Trophoblast cell (in vitro differentiated cells and primary cell): ENCODE results near the gene MRFAP1.
"Not testable (repeated sequence)": the region's sequence is repeated elsewhere in the genome, so short reads cannot be mapped to it uniquely, and the experiment has no call there.

ENCODE experiments used
- DNase-seq, 2 donors: peaks; one replicate each; pipeline ENCODE4 v3.0.0-alpha.2; 2016
- H2AFZ ChIP-seq: 2 replicates; pipeline ENCODE4 v1.6.1; 2013; ENCODE audit warnings: low read length, moderate library complexity, mild to moderate bottlenecking; ENCODE audit not compliant: insufficient read depth, poor library complexity
- H2AK5ac ChIP-seq: 2 replicates; pipeline ENCODE4 v1.6.1; 2013; ENCODE audit warnings: mild to moderate bottlenecking, low read length
- H2BK120ac ChIP-seq: 2 replicates; pipeline ENCODE4 v1.6.1; 2013; ENCODE audit warnings: low read length, mild to moderate bottlenecking, moderate library complexity; ENCODE audit not compliant: insufficient read depth, poor library complexity
- H2BK12ac ChIP-seq: 2 replicates; pipeline ENCODE4 v1.6.1; 2013; ENCODE audit warnings: mild to moderate bottlenecking, low read length, moderate library complexity
- H2BK5ac ChIP-seq: 2 replicates; pipeline ENCODE4 v1.6.1; 2013; ENCODE audit warnings: low read length, low read depth, moderate library complexity, mild to moderate bottlenecking; ENCODE audit not compliant: poor library complexity
- H3K14ac ChIP-seq: 2 replicates; pipeline ENCODE4 v1.6.1; 2013; ENCODE audit warnings: mild to moderate bottlenecking, low read length
- H3K18ac ChIP-seq: 2 replicates; pipeline ENCODE4 v1.6.1; 2013; ENCODE audit warnings: mild to moderate bottlenecking, low read length
- H3K23ac ChIP-seq: 2 replicates; pipeline ENCODE4 v1.6.1; 2013; ENCODE audit warnings: low read length
- H3K27ac ChIP-seq: 2 replicates; pipeline ENCODE4 v1.5.1; 2013; ENCODE audit warnings: low read depth, mild to moderate bottlenecking, inconsistent platforms, low read length, moderate library complexity
- H3K27me3 ChIP-seq: 2 replicates; pipeline ENCODE4 v1.6.1; 2013; ENCODE audit warnings: inconsistent platforms, mild to moderate bottlenecking, low read length, moderate library complexity; ENCODE audit not compliant: insufficient read depth
- H3K36me3 ChIP-seq, 2 experiments: 1 replicate in 1 of 2; 2 replicates in 1 of 2; pipeline ENCODE4 v1.6.1; 2013; ENCODE audit warnings: low read length in 2 of 2, mild to moderate bottlenecking in 2 of 2, moderate library complexity in 1 of 2; ENCODE audit not compliant: insufficient read depth in 2 of 2, control insufficient read depth in 1 of 2
- H3K4ac ChIP-seq: 2 replicates; pipeline ENCODE4 v1.6.1; 2013; ENCODE audit warnings: low read depth, mild to moderate bottlenecking, low read length, moderate library complexity
- H3K4me1 ChIP-seq, 2 experiments: 1 replicate in 1 of 2; 2 replicates in 1 of 2; pipeline ENCODE4 v1.6.1; 2013; ENCODE audit warnings: low read length in 2 of 2, mild to moderate bottlenecking in 2 of 2, moderate library complexity in 1 of 2; ENCODE audit not compliant: insufficient read depth in 2 of 2, control insufficient read depth in 1 of 2
- H3K4me2 ChIP-seq: 2 replicates; pipeline ENCODE4 v1.6.1; 2013; ENCODE audit warnings: inconsistent platforms, mild to moderate bottlenecking, low read length, moderate library complexity
- H3K4me3 ChIP-seq: 2 replicates; pipeline ENCODE4 v1.5.1; 2013; ENCODE audit warnings: mild to moderate bottlenecking, low read depth, low read length, inconsistent platforms
- H3K79me1 ChIP-seq: one replicate; pipeline ENCODE4 v1.6.1; 2013; ENCODE audit warnings: low read length
- H3K79me2 ChIP-seq: 2 replicates; pipeline ENCODE4 v1.6.1; 2013; ENCODE audit warnings: low read length, mild to moderate bottlenecking; ENCODE audit not compliant: control insufficient read depth, insufficient read depth, poor library complexity
- H3K9ac ChIP-seq: 2 replicates; pipeline ENCODE4 v1.6.1; 2013; ENCODE audit warnings: mild to moderate bottlenecking, low read length
- H3K9me3 ChIP-seq: 2 replicates; pipeline ENCODE4 v1.6.1; 2013; ENCODE audit warnings: low read depth, mild to moderate bottlenecking, control low read depth, inconsistent platforms, low read length; ENCODE audit not compliant: insufficient read depth
- H4K12ac ChIP-seq: 2 replicates; pipeline ENCODE4 v1.6.1; 2013; ENCODE audit warnings: low read depth, mild to moderate bottlenecking, low read length, moderate library complexity
- H4K8ac ChIP-seq: 2 replicates; pipeline ENCODE4 v1.6.1; 2013; ENCODE audit warnings: low read depth, mild to moderate bottlenecking, low read length, moderate library complexity
- H4K91ac ChIP-seq: one replicate; pipeline ENCODE4 v1.6.1; 2013; ENCODE audit warnings: low read depth, mild to moderate bottlenecking, low read length, moderate library complexity
- WGBS: extraction: QIAGEN DNeasy Blood & Tissue Kit; methylation state at CpG from one replicate; pipeline ENCODE4 v1.1.7; 2013; ENCODE audit warnings: missing lambda C conversion rate; ENCODE audit not compliant: insufficient read length, insufficient coverage; ENCODE audit errors: extremely low coverage; 5-methylcytosine and 5-hydroxymethylcytosine counted together

MRFAP1 gene

DNA sequence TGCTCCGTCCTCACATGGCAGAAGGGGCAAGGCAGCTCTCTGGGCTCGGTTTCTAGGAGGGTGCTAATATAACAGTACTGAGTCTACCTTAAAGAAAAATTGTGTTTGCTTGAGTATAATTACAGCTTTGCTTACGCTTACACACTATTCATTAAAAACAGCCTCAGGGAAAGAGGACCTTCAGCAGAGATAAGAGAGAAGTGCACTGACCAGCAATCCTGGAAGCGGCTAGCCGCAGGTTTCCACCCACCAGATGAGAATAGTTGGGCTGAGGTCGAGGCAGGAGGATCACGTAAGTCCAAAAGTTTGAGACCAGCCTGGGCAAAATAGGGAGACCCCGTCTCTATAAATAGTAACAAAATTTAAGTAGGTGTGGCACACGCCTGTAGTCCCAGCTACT, 15.2 kb upstream of the MRFAP1 start:
- WGBS, result no CpG with 5 or more reads among the region's 9 CpGs
- no peaks in the 10 kb centered on the region for H3K79me1 ChIP-seq
- H3K4me3 ChIP-seq, result no peak overlapping the region
- peaks cover 0 to 3% of the 10 kb centered on the region in 2 experiments for H3K36me3 ChIP-seq
- H3K18ac ChIP-seq, result no peak overlapping the region
- no peak overlapping the region for H3K27ac ChIP-seq
- no peak overlapping the region for H3K4me2 ChIP-seq
- no peak overlapping the region for H2AK5ac ChIP-seq
- peak in 1 of 2 donors; percentile 70 for DNase-seq
- H4K8ac ChIP-seq, result no peak overlapping the region
- H3K4me1 ChIP-seq, result peaks cover 8% of the 10 kb centered on the region in 2 experiments
- no peak overlapping the region for H3K23ac ChIP-seq
- no peak overlapping the region for H3K14ac ChIP-seq
- H2BK12ac ChIP-seq, result no peak overlapping the region
- no peak overlapping the region for H3K4ac ChIP-seq
- no peak overlapping the region for H4K12ac ChIP-seq
- H3K79me2 ChIP-seq, result no peaks in the 10 kb centered on the region
- no peaks in the 10 kb centered on the region for H3K9me3 ChIP-seq
- H2BK120ac ChIP-seq, result no peak overlapping the region
- no peak overlapping the region for H4K91ac ChIP-seq
- no peak overlapping the region for H2BK5ac ChIP-seq
- no peak overlapping the region for H3K9ac ChIP-seq
- no peaks in the 10 kb centered on the region for H3K27me3 ChIP-seq
- no peak overlapping the region for H2AFZ ChIP-seq

DNA sequence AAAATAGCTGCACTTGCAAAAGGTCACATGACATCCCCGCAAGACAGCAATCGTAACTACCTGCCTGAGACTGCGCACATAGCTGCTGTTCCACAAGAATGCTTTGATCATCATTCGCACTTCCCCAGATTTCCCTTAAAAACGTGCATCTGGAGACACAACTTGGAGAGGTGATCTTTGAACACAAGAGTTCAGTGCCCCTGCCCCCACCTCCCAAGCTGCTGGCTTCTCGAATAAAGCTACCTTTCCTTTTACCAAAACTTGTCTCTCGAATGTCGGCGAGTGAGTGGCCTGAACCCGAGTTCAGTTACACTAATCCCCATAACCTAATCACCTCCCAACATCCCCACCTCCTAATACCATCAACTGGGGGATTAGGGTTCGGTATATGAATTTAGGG, 14.4 kb upstream of the MRFAP1 start:
- Histone ChIP-seq H4K8ac (no peak overlapping the region), H3K4me1 (peaks cover 8% of the 10 kb centered on the region in 2 experiments), H3K79me1 (no peaks in the 10 kb centered on the region), H3K4me2 (no peak overlapping the region), H3K36me3 (peaks cover 0 to under 1% of the 10 kb centered on the region in 2 experiments), H2AFZ (no peak overlapping the region), H3K9ac (no peak overlapping the region), H2BK120ac (no peak overlapping the region), H3K18ac (no peak overlapping the region), H3K9me3 (no peaks in the 10 kb centered on the region), H3K79me2 (no peaks in the 10 kb centered on the region), H2BK12ac (no peak overlapping the region), H3K27ac (no peak overlapping the region), H3K4ac (no peak overlapping the region), H4K12ac (no peak overlapping the region), H3K14ac (no peak overlapping the region), H4K91ac (no peak overlapping the region), H3K4me3 (no peak overlapping the region), H3K27me3 (no peaks in the 10 kb centered on the region), H3K23ac (no peak overlapping the region), H2AK5ac (no peak overlapping the region), H2BK5ac (no peak overlapping the region)
- no CpG with 5 or more reads among the region's 11 CpGs for WGBS
- peak; percentile 19 to 50 for DNase-seq

DNA sequence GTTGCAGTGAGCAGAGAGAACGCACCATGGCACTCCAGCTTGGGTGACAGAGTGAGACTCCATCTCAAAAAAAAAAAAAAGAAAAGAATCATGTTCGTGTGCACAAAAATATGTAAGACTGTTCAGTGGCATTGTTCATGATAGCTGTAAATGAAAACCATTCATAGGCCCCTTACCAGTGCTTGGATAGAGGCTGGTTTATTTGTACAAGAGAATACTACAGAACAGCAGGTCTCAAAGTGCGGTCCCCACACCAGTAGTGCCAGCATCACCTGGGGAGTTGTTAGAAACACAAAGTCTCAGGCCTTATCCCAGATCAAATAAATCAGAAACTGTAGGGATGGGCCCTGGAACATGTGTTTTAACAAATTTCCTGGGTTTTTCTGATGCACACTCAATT, 12.7 kb upstream of the MRFAP1 start:
- no peak for DNase-seq

DNA sequence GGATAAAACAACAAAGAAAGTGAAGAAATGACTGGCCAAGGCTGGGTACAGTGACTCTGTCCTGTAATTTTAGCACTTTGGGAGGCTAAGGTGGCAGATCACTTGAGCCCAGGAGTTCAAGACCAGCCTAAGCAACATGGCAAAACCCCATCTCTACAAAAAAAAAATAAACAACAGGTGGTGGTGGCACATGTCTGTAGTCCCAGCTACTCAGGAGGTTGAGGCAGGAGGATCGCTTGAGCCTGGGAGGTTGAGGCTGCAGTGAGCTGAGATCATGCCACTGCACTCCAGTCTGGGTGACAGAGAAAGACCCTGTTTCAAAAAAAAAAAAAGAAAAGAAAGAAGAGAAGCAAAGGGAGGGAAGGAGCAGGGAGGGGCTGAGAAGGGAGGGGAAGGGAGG, 12.0 kb upstream of the MRFAP1 start:
- H2AFZ ChIP-seq, H3K18ac ChIP-seq: not testable (repeated sequence)

More for the DNA sequence above, 12.7 kb upstream of the MRFAP1 start:
- no peak overlapping the region for H3K4me3 ChIP-seq
- no peak overlapping the region for H3K4me2 ChIP-seq
- H4K12ac ChIP-seq, result no peak overlapping the region
- H3K4ac ChIP-seq, result no peak overlapping the region
- no peaks in the 10 kb centered on the region for H3K79me2 ChIP-seq
- H3K79me1 ChIP-seq, result no peaks in the 10 kb centered on the region
- no peak overlapping the region for H3K18ac ChIP-seq
- no peak overlapping the region for H3K23ac ChIP-seq
- H3K36me3 ChIP-seq, result no peaks in the 10 kb centered on the region
- no peak overlapping the region for H4K8ac ChIP-seq
- no peak overlapping the region for H2AK5ac ChIP-seq
- no peak overlapping the region for H2BK12ac ChIP-seq
- no peak overlapping the region for H3K9ac ChIP-seq
- no peak overlapping the region for H4K91ac ChIP-seq
- H2BK120ac ChIP-seq, result no peak overlapping the region
- no peak overlapping the region for H3K27ac ChIP-seq
- H2AFZ ChIP-seq, result no peak overlapping the region
- H3K9me3 ChIP-seq, result no peaks in the 10 kb centered on the region
- no peaks in the 10 kb centered on the region for H3K27me3 ChIP-seq
- peaks cover 8% of the 10 kb centered on the region in 2 experiments for H3K4me1 ChIP-seq
- no peak overlapping the region for H3K14ac ChIP-seq
- no CpG with 5 or more reads among the region's 3 CpGs for WGBS
- no peak overlapping the region for H2BK5ac ChIP-seq

More for the DNA sequence above, 12.0 kb upstream of the MRFAP1 start:
- no CpG with 5 or more reads among the region's 1 CpG for WGBS
- not testable (repeated sequence) for H3K27me3 ChIP-seq, H3K23ac ChIP-seq, H4K91ac ChIP-seq, H3K79me1 ChIP-seq, H3K4ac ChIP-seq, H3K79me2 ChIP-seq, H3K14ac ChIP-seq, H2AK5ac ChIP-seq, H3K4me3 ChIP-seq, H2BK120ac ChIP-seq, H4K8ac ChIP-seq, H3K4me2 ChIP-seq, H3K27ac ChIP-seq, H4K12ac ChIP-seq, H3K36me3 ChIP-seq, H3K9me3 ChIP-seq, H2BK12ac ChIP-seq, H3K9ac ChIP-seq, H2BK5ac ChIP-seq, DNase-seq
- peaks cover 8 to 11% of the 10 kb centered on the region in 2 experiments for H3K4me1 ChIP-seq
